K562 (cell line): ENCODE measurements around the gene PPARD. TPM values are rescaled to one million over a fixed set of nuclear protein-coding genes. Genes with fewer than 3 reads are reported as not detected.

Experiments
- RFX1 ChIP-seq: fragments of 450-650 bp; IDR thresholded peaks from 2 replicates; pipeline ENCODE4 v1.6.1; 2016; ENCODE audit warnings: mild to moderate bottlenecking, moderate library complexity
- SMARCC2 ChIP-seq: fragments of 450-650 bp; IDR thresholded peaks from 2 replicates; pipeline ENCODE4 v1.6.1; 2017; ENCODE audit warnings: antibody characterized with exemption, moderate library complexity, mild to moderate bottlenecking, low read depth
- SRF ChIP-seq, 2 experiments: fragments of 250-450, 450-650 bp in 1 of 2; sonication (Bioruptor Pico) in 1 of 2; sonication (generic) in 1 of 2; formaldehyde crosslinking; IDR thresholded peaks; 2 replicates each; pipeline versions ENCODE4 v1.5.0 to v1.5.1; 2020 to 2022; ENCODE audit warnings: mild to moderate bottlenecking in 1 of 2, missing genetic modification reagents in 1 of 2
- THRAP3 ChIP-seq: fragments of 450-650 bp; IDR thresholded peaks from 2 replicates; pipeline ENCODE4 v1.6.1; 2016; ENCODE audit warnings: mild to moderate bottlenecking, inconsistent platforms, borderline replicate concordance
- polyA plus RNA-seq, 8 experiments: library from polyadenylated mRNA; depleted of rRNA in 4 of 8; stranded (reverse) in 5 of 8; unstranded in 3 of 8; fragments of >200 nt; fragmentation: Nextera tagmentation in 2 of 8; fragmentation: Illumina TruSeq in 1 of 8; extraction: Ambion mirVana in 2 of 8; extraction: Trizol in 1 of 8; gene quantifications; 2 replicates each; pipeline versions ENCODE4 v1.2.1 to v1.2.3, GENCODE V29; 2011 to 2014; ENCODE audit warnings: inconsistent platforms in 1 of 8, missing spikeins in 1 of 8
- total RNA-seq, 7 experiments: library from RNA; depleted of rRNA in 6 of 7; stranded (reverse); fragments of >200 nt in 6 of 7; fragmentation: Illumina TruSeq in 2 of 7; extraction: Trizol in 2 of 7; gene quantifications; 2 replicates each; pipeline versions ENCODE4 v1.2.1 to v1.2.3, GENCODE V29; 2011 to 2021; ENCODE audit warnings: low replicate concordance in 1 of 7
- TF ChIP-seq, protein P1 (sequence below): fragments of 450-650 bp; IDR thresholded peaks from 2 replicates; pipeline ENCODE4 v1.6.1; 2016; ENCODE audit warnings: low read depth
- TF ChIP-seq, protein P2 (sequence below): fragments of 150-350 bp; conservative IDR thresholded peaks from 2 replicates; pipeline ENCODE4 v1.6.1; 2014; ENCODE audit warnings: low read length
- TF ChIP-seq, protein P3 (sequence below): fragments of 450-650 bp; IDR thresholded peaks from 2 replicates; pipeline ENCODE4 v1.7.1; 2018; ENCODE audit warnings: mild to moderate bottlenecking, low read depth; ENCODE audit not compliant: partially characterized antibody
- TF ChIP-seq, protein P4 (sequence below): fragments of 450-650 bp; formaldehyde crosslinking; IDR thresholded peaks from 2 replicates; pipeline ENCODE4 v1.4.0; 2020; ENCODE audit warnings: mild to moderate bottlenecking, moderate library complexity
- TF ChIP-seq, protein P5 (sequence below): fragments of 450-650 bp; IDR thresholded peaks from 2 replicates; pipeline ENCODE4 v1.6.1; 2016; ENCODE audit warnings: missing biosample characterization, missing genetic modification characterization

Gene PPARD
- total and polyA plus RNA-seq, 9 of the 15 experiments (the other 6 are each of a cell fraction or from before 2014, with no cell fraction given), result 0.14 to 13.2 (median 3.8) TPM

DNA sequence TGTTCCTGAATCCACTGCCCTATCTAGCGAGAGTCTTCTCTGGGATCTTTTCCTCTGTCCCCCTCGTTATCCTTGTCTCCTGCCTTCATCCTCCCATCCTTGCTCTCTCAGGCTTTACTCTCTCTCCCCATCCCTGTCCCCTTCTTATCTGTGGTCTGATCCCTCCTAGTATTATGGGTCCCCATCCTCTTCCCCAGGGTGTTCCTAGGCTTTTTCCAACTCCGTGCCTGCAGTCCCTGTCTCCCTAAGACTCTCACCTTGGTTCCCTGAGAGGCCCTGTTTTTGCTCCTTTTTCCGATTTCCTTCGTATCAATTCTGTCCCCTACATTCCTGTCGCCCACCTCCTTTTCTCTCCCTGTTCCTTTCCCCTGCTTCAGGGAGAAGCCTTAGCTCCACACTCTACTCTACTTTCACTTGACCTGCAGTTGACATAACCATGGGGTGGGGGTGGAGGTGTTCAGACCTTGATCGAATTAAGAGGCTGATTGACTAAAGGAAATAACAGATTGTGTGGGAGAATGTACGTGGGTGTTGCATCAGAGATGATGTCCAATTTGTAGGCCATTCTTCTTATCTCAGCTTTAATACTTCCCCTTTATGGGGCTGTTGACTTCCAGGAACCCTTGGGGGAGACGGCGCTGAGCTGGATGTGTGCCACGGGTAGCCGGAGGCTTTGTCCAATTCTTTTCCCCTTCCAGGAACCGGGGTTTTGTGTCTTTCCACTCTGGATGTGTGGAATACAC lies 905 bp downstream of the PPARD start (continued):
- TF ChIP-seq, protein P1, sequence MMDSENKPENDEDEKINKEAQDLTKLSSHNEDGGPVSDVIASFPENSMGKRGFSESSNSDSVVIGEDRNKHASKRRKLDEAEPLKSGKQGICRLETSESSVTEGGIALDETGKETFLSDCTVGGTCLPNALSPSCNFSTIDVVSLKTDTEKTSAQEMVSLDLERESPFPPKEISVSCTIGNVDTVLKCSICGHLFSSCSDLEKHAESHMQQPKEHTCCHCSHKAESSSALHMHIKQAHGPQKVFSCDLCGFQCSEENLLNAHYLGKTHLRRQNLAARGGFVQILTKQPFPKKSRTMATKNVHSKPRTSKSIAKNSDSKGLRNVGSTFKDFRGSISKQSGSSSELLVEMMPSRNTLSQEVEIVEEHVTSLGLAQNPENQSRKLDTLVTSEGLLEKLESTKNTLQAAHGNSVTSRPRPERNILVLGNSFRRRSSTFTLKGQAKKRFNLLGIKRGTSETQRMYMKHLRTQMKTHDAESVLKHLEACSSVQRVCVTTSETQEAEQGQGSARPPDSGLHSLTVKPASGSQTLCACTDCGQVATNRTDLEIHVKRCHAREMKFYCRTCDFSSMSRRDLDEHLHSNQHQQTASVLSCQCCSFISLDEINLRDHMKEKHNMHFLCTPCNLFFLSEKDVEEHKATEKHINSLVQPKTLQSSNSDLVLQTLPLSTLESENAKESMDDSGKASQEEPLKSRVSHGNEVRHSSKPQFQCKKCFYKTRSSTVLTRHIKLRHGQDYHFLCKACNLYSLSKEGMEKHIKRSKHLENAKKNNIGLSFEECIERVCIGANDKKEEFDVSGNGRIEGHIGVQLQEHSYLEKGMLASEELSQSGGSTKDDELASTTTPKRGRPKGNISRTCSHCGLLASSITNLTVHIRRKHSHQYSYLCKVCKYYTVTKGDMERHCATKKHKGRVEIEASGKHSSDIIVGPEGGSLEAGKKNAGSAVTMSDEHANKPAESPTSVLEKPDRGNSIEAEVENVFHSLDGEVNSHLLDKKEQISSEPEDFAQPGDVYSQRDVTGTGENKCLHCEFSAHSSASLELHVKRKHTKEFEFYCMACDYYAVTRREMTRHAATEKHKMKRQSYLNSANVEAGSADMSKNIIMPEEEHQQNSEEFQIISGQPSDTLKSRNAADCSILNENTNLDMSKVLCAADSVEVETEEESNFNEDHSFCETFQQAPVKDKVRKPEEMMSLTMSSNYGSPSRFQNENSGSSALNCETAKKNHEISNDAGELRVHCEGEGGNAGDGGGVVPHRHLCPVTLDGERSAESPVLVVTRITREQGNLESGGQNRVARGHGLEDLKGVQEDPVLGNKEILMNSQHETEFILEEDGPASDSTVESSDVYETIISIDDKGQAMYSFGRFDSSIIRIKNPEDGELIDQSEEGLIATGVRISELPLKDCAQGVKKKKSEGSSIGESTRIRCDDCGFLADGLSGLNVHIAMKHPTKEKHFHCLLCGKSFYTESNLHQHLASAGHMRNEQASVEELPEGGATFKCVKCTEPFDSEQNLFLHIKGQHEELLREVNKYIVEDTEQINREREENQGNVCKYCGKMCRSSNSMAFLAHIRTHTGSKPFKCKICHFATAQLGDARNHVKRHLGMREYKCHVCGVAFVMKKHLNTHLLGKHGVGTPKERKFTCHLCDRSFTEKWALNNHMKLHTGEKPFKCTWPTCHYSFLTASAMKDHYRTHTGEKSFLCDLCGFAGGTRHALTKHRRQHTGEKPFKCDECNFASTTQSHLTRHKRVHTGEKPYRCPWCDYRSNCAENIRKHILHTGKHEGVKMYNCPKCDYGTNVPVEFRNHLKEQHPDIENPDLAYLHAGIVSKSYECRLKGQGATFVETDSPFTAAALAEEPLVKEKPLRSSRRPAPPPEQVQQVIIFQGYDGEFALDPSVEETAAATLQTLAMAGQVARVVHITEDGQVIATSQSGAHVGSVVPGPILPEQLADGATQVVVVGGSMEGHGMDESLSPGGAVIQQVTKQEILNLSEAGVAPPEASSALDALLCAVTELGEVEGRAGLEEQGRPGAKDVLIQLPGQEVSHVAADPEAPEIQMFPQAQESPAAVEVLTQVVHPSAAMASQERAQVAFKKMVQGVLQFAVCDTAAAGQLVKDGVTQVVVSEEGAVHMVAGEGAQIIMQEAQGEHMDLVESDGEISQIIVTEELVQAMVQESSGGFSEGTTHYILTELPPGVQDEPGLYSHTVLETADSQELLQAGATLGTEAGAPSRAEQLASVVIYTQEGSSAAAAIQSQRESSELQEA, result peak; percentile 52; the same call in 1 of the 2 replicates
- 0 out of 2 replicates have a peak, but pooled peaks have one; percentile 61 for TF ChIP-seq SMARCC2
- TF ChIP-seq, protein P2, sequence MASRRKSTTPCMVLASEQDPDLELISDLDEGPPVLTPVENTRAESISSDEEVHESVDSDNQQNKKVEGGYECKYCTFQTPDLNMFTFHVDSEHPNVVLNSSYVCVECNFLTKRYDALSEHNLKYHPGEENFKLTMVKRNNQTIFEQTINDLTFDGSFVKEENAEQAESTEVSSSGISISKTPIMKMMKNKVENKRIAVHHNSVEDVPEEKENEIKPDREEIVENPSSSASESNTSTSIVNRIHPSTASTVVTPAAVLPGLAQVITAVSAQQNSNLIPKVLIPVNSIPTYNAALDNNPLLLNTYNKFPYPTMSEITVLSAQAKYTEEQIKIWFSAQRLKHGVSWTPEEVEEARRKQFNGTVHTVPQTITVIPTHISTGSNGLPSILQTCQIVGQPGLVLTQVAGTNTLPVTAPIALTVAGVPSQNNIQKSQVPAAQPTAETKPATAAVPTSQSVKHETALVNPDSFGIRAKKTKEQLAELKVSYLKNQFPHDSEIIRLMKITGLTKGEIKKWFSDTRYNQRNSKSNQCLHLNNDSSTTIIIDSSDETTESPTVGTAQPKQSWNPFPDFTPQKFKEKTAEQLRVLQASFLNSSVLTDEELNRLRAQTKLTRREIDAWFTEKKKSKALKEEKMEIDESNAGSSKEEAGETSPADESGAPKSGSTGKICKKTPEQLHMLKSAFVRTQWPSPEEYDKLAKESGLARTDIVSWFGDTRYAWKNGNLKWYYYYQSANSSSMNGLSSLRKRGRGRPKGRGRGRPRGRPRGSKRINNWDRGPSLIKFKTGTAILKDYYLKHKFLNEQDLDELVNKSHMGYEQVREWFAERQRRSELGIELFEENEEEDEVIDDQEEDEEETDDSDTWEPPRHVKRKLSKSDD, result 0 out of 2 replicates have a peak, but pooled peaks have one; percentile 12
- TF ChIP-seq, protein P3, sequence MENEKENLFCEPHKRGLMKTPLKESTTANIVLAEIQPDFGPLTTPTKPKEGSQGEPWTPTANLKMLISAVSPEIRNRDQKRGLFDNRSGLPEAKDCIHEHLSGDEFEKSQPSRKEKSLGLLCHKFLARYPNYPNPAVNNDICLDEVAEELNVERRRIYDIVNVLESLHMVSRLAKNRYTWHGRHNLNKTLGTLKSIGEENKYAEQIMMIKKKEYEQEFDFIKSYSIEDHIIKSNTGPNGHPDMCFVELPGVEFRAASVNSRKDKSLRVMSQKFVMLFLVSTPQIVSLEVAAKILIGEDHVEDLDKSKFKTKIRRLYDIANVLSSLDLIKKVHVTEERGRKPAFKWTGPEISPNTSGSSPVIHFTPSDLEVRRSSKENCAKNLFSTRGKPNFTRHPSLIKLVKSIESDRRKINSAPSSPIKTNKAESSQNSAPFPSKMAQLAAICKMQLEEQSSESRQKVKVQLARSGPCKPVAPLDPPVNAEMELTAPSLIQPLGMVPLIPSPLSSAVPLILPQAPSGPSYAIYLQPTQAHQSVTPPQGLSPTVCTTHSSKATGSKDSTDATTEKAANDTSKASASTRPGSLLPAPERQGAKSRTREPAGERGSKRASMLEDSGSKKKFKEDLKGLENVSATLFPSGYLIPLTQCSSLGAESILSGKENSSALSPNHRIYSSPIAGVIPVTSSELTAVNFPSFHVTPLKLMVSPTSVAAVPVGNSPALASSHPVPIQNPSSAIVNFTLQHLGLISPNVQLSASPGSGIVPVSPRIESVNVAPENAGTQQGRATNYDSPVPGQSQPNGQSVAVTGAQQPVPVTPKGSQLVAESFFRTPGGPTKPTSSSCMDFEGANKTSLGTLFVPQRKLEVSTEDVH, result peak; percentile 56
- TF ChIP-seq SRF (CRISPR knock-in tag; IDR thresholded peaks at IDR 0.05), result peak in 1 of 2 experiments; percentile 67; a peak in 1 of 4 replicates
- TF ChIP-seq, protein P4, sequence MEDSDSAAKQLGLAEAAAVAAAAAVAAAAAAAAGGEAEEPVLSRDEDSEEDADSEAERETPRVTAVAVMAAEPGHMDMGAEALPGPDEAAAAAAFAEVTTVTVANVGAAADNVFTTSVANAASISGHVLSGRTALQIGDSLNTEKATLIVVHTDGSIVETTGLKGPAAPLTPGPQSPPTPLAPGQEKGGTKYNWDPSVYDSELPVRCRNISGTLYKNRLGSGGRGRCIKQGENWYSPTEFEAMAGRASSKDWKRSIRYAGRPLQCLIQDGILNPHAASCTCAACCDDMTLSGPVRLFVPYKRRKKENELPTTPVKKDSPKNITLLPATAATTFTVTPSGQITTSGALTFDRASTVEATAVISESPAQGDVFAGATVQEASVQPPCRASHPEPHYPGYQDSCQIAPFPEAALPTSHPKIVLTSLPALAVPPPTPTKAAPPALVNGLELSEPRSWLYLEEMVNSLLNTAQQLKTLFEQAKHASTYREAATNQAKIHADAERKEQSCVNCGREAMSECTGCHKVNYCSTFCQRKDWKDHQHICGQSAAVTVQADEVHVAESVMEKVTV (CRISPR knock-in tag), result no peak
- peak; percentile 87; the same call in 1 of the 2 replicates for TF ChIP-seq THRAP3
- TF ChIP-seq, protein P5, sequence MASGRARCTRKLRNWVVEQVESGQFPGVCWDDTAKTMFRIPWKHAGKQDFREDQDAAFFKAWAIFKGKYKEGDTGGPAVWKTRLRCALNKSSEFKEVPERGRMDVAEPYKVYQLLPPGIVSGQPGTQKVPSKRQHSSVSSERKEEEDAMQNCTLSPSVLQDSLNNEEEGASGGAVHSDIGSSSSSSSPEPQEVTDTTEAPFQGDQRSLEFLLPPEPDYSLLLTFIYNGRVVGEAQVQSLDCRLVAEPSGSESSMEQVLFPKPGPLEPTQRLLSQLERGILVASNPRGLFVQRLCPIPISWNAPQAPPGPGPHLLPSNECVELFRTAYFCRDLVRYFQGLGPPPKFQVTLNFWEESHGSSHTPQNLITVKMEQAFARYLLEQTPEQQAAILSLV, result peak; percentile 64; the same call in 1 of the 2 replicates
- no peak for TF ChIP-seq RFX1
